Mesenteric fat pad (tissue), 1 donor: ENCODE data around the gene GALNT8. TPM values are rescaled to one million over a fixed set of nuclear protein-coding genes. Genes with fewer than 3 reads are reported as not detected.
"Not testable (repeated sequence)": the region's sequence is repeated elsewhere in the genome, so short reads cannot be mapped to it uniquely, and the experiment has no call there.

Experiments used
- DNase-seq: peaks from one replicate; pipeline ENCODE4 v3.0.0-alpha.2; 2020; ENCODE audit warnings: low spot score
- total RNA-seq: library from RNA; stranded (reverse); fragmentation: NEBNext Ultra II Directional; extraction: Animal tissue kit (Norgen Biotek cat#: 25700); gene quantifications from one replicate; pipeline ENCODE4 v1.2.1, GENCODE V29; 2021
- donor health status: DM: yes; HTN: yes; CAD: no.

Gene GALNT8
- total RNA-seq, 1 donor from 2014 or later, result 1.2 TPM

DNA sequence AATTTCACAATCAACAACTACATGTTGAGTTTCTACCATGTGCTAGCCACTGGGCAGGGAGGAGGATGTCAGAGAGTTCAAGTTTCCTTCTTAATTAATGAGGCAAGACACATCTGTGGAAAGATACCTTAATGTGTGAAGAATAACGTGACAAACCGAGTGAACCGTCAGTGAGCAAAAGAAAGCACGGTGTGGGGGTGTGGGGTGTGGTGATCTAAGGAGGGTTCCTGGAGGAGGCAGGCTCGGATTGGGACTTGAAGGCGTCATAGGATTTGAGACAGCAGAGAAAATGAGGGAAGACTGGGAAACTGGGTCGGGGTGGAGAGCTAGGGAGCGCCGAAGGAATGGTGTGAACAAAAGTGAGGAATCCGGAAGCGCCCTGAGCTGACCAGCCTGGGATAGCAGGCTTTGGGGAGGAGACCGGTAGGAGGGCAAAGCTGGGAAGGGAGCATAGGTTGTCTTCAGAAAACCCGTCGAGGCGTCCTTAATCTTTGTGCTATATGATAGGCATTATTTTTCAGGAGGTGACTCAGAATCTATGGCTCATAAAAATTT is 22.3 kb downstream of the GALNT8 start:
- no peak for DNase-seq

- DNase-seq, result no peak
Observed at GRCh38 chr12:4743046-4743445, 22.8 kb downstream of the GALNT8 start.

GRCh38 chr12:4744709-4745108 is 24.5 kb downstream of the GALNT8 start:
- DNase-seq, result no peak

DNA sequence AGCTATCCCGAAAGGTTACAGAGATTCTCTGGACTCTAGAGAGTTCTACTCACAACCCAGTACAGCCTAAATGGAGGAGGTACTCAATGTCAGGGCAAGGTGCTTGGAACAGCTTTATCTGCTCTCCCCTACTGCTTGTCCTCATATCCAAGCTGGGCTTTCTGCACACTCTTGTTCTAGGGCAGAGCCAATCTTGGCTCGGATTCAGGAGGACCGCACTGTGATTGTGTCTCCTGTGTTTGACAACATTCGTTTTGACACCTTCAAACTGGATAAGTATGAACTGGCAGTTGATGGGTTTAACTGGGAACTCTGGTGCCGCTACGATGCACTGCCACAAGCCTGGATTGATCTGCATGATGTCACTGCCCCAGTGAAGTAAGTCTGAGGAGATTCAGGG is 25.0 kb downstream of the GALNT8 start:
- no peak for DNase-seq

- DNase-seq, result not testable (repeated sequence)
Observed at GRCh38 chr12:4751654-4752053, 31.5 kb downstream of the GALNT8 start.

DNA sequence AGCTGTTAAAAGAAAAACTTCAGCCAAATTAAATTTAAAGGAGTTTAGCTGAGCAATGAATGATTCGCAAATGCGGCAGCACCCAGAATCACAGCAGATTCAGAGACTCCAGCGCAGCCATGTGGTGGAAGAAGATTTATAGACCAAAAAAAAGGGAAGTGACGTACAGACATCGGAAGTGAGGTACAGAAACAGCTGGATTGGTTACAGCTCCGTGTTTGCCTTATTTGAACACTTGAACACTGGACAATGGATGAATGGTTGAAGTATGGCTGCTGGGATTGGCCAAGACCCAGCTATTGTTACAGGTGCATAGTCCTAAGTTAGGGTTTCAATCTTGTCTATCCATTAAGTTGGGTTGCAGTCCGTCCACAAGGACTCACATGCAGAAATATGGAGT is 42.6 kb downstream of the GALNT8 start:
- DNase-seq, result no peak

- DNase-seq, result no peak
Observed at GRCh38 chr12:4763549-4763948, 43.3 kb downstream of the GALNT8 start.

- DNase-seq, result no peak
Observed at GRCh38 chr12:4766445-4766844, 46.2 kb downstream of the GALNT8 start.

DNA sequence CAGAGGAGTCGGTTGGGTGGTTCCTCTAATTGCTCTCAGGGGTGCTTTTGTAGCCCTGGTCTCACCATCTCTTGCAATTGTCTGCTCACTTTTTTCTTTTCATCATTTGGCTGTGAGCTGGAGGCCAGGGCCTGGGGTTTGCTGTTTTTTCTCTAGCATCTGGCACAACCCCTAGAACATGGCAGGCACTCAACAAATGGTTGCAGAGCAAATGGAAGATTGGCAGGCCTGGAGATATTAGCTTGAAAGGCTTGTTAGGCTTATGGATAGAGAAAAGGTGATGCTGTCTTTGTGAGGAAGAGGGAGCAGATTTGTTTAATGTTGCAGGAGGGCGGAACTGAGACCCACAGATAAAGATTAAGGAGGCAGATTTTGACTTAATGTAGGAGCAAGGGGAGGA is 47.0 kb downstream of the GALNT8 start:
- no peak for DNase-seq

GRCh38 chr12:4768341-4768740 is 48.1 kb downstream of the GALNT8 start:
- no peak for DNase-seq

- no peak for DNase-seq
Observed at GRCh38 chr12:4769073-4769472, 48.9 kb downstream of the GALNT8 start.

DNA sequence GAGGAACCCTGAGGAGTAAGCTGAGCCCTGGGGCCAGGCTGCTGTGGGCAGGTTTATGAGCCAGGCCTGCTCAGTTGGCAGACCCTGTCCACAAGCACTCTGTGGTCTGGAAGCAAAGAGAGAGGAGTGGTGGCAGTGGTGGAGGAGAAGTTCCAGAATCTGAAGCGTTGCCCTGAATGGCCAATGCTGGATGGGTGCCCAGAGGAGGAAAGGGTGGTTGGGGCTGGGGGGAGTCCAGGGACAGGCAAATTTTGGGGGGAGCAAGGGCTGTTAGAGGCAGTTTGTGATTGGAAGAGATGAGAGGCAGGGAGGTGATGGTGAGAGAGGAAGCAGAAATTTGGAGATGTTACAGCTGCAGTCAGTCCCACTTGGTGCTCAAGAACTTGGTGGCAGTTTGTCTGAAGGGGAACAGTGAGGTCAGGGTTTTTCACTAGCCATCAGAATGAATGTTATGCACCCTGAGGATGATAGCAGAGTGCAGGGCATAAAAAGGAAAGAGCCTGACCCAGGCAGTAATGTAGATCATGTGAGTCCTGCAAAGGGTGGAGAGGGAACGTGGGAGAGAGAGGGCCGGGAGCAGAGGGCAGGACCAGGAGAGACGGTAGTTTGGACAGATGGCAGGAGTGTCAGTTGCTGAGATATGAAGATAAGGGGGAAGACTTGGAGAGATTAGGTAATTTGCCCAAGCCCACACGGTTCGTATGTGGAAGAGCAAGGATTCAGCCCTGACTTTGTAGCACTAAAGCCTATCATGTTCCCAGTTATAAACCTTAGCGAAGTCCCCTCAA is 51.2 kb downstream of the GALNT8 start:
- no peak for DNase-seq

DNA sequence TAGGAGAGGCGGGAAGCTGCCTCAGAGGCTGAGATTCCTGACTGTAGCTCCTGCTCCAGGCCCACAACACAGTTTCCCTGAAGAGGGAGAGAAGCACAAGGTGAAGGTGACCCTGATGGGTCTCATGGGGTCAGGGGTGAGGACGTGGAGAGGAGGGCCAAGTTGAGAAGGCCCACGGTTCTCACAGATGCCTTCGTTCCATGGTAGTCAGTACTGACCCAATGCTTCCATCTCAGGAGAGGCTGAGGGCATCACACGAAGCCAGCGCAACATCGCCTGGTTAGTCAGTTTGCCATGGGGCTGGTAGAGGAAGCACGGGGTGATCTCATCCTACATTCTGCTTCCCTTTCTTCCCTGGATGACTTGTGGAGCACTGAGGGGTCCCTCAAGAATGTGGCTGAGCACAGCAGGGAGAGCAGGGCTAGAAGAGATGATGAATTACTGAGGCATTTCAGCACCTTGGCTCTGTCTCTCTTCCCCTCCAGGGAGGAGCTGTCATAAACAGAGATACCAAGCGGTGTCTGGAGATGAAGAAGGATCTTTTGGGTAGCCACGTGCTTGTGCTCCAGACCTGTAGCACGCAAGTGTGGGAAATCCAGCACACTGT is 51.9 kb downstream of the GALNT8 start:
- no peak for DNase-seq

DNA sequence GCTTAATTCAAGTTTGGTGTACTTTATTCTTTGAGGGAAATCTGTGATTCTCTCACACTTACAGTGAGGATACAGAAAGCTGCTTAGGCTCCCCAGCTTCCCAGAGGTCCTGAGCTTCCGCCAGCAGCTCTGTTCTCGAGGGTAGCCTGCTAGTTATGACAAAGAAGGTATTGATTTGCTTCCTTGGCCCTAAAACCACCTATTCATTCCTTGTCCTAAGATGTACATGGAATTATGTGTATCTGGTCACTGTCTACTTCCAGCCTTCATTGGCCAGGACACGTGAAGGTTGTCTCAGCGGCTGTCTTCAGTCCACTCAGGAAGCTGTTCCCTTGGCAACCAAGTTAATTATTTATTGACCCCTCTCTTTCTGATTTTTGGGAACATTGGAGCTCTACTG is 55.7 kb downstream of the GALNT8 start:
- no peak for DNase-seq

DNA sequence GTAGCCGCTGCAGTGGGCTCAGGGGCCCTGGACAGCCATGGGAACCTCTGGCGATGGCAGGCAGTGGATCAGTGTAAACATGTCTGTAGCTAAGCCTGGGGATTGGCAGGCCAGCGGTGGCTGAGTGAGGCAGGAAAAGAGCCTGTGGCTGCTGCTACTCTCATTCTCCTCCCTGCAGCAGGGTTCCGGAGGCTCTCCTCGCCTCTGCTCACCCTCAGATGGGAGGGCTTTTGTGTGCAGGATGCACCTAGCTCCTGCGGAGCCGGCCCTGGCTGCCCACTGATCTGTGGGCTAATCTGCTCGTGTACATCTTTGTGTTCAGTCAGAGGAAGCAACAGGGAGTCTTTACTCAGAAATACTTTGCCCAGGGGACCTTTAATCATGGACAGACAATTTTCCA is 59.5 kb downstream of the GALNT8 start:
- no peak for DNase-seq

DNA sequence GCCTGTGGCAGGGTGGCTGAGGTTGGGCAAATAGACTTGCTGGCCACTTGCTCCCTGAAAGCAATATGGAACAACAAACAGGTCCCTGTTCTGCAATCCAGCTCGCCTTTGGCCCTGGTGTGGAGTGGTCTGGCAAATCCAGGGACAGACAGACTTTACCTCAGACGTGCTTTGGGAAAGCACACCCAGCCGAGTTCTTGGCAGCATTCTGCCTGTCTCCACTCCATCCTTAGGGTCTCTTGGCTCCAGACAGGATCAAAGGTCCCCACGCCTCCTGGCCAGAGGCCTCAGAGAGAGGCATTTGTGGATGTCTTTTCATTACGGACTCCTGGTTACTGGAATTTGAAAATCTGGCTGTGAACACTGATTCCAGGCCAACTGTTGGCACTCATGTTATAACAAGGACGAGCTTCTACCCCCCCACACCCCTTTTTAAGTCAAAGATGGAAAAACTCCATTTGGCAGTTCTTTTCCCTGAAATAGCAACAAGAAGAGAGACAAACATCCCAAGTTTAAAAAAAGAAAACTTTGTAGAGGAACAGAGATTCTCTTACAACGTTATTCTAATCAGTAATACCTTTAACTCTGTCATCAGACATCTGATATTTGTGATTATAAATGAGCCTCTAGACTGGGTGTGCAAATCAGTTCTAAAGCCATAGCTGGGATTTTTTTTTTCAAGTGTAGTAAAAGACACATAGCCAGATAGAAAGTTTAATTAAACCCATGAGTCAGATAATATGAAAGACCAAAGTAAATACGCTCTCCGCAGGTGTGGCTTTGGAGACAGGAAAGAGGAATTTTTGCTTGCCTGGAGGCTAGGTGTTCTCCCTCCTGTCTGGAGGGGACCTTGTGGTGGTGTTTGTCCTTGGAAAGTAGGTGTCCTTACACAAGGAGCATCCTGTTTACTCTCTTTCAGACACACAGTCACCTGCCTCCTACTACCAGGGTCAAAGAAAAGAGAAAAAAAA is 60.7 kb downstream of the GALNT8 start:
- DNase-seq, result no peak

DNA sequence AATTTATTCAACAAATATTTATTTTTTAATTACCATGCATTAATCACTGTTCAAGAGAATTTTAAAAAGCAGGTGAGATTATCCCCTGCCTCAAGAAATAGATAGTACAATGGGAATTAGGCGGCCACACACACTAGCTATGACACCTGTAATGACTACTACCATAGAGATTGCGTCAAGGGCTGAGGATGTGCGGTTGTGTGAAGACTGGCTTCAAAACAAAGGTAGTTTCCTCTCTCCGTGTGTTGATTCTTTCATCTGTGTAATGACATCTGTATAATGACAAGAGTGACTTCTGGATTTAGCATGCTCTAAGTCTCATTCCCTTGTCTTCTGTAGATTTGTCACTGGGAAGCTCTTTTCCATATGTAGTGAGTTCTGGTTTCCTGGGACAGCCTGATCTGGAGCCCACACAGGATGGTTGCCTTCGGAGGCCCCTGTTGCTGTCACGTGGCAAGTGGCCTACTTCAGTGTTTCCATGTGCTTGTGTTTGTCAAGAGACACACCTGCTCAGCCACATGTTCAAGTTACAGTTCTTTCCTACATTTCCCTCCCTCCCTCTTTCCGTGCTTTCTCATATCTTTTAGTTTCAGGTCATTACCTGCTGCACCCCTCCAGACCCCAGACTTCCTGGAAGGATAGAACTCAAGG is 64.3 kb downstream of the GALNT8 start:
- no peak for DNase-seq

DNA sequence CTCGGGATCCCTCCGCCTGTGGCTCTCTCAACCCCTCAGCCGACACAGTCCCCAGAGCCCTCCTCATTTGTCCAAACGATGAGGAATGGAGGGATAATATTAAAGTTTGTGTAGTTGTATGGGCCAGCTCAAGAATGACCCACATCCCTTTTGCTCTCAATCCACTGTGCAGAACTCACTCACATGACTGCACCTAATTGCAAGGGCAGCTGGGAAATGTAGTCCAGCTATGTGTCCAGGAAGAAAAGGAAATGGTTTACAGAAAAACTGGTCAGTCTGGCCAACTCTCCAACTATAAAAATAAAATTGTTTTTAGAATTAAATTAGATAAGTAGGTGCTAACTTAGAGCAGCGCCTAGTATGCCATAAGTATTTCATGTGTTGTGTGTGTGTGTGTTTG is 66.6 kb downstream of the GALNT8 start:
- no peak for DNase-seq

GRCh38 chr12:4787965-4788364 is 67.8 kb downstream of the GALNT8 start:
- DNase-seq, result no peak

DNA sequence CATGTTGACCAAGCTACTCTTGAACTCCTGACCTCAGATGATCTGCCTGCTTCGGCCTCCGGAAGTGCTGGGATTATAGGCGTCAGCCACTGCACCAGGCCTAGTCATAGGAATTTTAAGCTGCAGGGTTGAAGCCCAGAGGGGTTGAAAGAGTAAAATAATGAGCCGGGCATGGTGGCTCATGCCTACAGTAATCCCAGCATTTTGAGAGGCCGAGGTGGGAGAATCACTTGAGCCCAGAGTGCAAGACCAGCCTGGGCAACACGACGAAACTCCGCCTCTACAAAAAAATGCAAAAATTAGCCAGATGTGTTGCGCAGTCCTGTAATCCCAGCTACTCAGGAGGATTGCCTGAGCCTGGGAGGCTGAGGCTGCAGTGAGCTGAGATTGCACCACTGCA is 69.6 kb downstream of the GALNT8 start:
- no peak for DNase-seq

DNA sequence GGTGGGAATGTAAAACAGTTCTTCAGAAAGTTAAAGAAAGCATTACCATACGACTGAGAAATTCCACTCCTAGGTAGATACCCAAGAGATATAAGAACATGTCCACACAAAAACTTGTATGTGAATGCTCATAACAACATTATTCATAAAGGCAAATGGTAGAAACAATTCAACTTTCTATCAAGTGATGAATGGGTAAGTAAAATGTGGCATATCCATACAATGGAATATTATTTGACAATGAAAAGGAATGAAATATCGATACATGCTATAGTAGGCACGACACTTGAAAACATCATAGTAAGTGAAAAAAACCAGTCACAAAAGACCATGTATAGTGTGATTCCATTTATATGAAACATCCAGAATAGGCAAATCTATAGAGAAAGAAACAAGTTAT is 71.3 kb downstream of the GALNT8 start:
- DNase-seq, result no peak
